Subcutaneous adipose tissue (tissue), 4 donors: ENCODE measurements around the gene SHD. TPM values are rescaled to one million over a fixed set of nuclear protein-coding genes. Genes with fewer than 3 reads are reported as not detected.

Experiments used
- total RNA-seq, 4 donors: library from RNA; depleted of rRNA; stranded (reverse); fragments of >200 nt; gene quantifications; one replicate each; pipeline ENCODE4 v1.1.0, GENCODE V29; 2016
- TF ChIP-seq, protein P1 (sequence below): fragments of 450-650 bp; IDR thresholded peaks from one replicate; pipeline ENCODE4 v1.5.1; 2016; ENCODE audit warnings: low read depth, mild to moderate bottlenecking, control low read depth, antibody characterized with exemption, moderate library complexity

Gene SHD
- total RNA-seq, 4 donors from 2014 or later: not detected

GRCh38 chr19:4322942-4323665 is 44.0 kb downstream of the SHD start:
- TF ChIP-seq, protein P1, sequence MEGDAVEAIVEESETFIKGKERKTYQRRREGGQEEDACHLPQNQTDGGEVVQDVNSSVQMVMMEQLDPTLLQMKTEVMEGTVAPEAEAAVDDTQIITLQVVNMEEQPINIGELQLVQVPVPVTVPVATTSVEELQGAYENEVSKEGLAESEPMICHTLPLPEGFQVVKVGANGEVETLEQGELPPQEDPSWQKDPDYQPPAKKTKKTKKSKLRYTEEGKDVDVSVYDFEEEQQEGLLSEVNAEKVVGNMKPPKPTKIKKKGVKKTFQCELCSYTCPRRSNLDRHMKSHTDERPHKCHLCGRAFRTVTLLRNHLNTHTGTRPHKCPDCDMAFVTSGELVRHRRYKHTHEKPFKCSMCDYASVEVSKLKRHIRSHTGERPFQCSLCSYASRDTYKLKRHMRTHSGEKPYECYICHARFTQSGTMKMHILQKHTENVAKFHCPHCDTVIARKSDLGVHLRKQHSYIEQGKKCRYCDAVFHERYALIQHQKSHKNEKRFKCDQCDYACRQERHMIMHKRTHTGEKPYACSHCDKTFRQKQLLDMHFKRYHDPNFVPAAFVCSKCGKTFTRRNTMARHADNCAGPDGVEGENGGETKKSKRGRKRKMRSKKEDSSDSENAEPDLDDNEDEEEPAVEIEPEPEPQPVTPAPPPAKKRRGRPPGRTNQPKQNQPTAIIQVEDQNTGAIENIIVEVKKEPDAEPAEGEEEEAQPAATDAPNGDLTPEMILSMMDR: no peak

- TF ChIP-seq, protein P1: no peak
These were observed 44.6 kb downstream of the SHD start for GRCh38 chr19:4323692-4324091.

GRCh38 chr19:4324228-4324627 is 45.2 kb downstream of the SHD start:
- TF ChIP-seq, protein P1: no peak

- TF ChIP-seq, protein P1: no peak
These were observed 47.3 kb downstream of the SHD start for GRCh38 chr19:4326215-4326836.

- TF ChIP-seq, protein P1: no peak
These were observed 47.8 kb downstream of the SHD start for GRCh38 chr19:4326837-4327251.

DNA sequence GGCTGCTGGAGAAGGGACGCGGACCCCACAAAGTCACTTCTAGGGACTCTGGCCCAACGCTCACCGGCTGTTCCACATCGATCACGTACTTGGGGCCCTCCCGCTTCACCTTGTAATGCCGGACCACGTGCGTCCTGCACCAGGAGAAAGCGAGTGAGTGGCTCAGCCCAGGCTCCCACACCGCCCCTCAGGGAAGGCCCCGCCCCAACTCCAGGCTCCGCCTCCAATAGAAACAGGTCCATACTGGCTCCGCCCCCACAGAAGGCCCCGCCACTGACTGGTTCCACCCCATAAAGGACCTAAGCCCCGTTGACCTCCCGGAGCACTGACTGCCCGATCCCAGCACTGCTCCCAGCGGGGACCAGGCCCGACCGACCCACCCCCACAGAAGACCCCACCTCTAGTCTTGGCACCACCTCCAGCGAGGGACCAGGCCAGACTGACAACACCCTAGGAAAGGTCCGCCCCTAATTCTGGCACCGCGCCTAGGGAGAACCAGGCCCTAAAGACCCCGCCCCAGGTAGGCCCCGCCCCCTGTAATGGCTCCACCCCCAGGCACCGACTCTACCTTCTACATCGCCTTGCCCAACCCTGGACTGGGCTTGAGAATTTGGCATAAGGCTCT is 48.3 kb downstream of the SHD start:
- TF ChIP-seq, protein P1: no peak

- TF ChIP-seq, protein P1: no peak
These were observed 48.8 kb downstream of the SHD start for GRCh38 chr19:4327877-4328242.
